HepG2 (cell line): Measurements from ENCODE around the gene ADAMTSL4. TPM values are rescaled to one million over a fixed set of nuclear protein-coding genes. Genes with fewer than 3 reads are reported as not detected.

ENCODE experiments used
- ATAC-seq: fragments of 200-7000 bp; cut with Tn5 transposase; 3 replicates; pipeline ENCODE4 v1.9.1; 2020; ENCODE audit warnings: mild to moderate bottlenecking, moderate library complexity
- BruUV-seq: library from RNA; stranded (reverse); fragments of 400-500 nt; replicated peaks from 2 replicates; lab custom pipeline; 2021; lab: Mats Ljungman, UMichigan
- CTCF ChIA-PET: fragments of 300-600 bp; formaldehyde crosslinking; extraction: SDS; loops from one replicate; lab custom pipeline; 2021; ENCODE audit warnings: low total read pairs, inconsistent platforms, low intra/inter-chr PET ratio; lab: Yijun Ruan, JAX
- POLR2A ChIA-PET: fragments of 350-600 bp; sonication (Branson Sonifier 250); formaldehyde crosslinking; loops from one replicate; lab custom pipeline; 2020; ENCODE audit warnings: antibody characterized with exemption, inconsistent platforms; lab: Yijun Ruan, JAX
- DNase-seq: peaks from one replicate; pipeline ENCODE4 v3.0.0-alpha.2; 2015; ENCODE audit warnings: low spot score
- FAIRE-seq: peaks from 3 replicates; lab custom pipeline; 2011; peaks lifted over from hg19 to GRCh38; lab: Jason Lieb, UNC
- H2AFZ ChIP-seq: one replicate; pipeline ENCODE4 v1.6.1; 2011; ENCODE audit warnings: low read length, inconsistent platforms
- H3K27ac ChIP-seq: fragments of 300-600 bp; 3 replicates; pipeline ENCODE4 v1.8.0; 2011; ENCODE audit warnings: mixed run types, mild to moderate bottlenecking, mixed read lengths, low read length, inconsistent platforms; ENCODE audit not compliant: insufficient read depth; ENCODE audit errors: extremely low read length
- H3K27me3 ChIP-seq, 2 experiments: fragments of 200-600 bp in 1 of 2; 2 replicates in 1 of 2; 3 replicates in 1 of 2; pipeline versions ENCODE4 v1.6.0 to v1.8.0; 2011; ENCODE audit warnings: low read length in 2 of 2, mild to moderate bottlenecking in 2 of 2, moderate library complexity in 2 of 2, inconsistent platforms in 1 of 2; ENCODE audit not compliant: insufficient read depth in 2 of 2, control insufficient read depth in 1 of 2
- H3K36me3 ChIP-seq, 2 experiments: fragments of 200-600 bp in 1 of 2; replicated peaks in 1 of 2; 2 replicates in 1 of 2; 3 replicates in 1 of 2; pipeline versions ENCODE4 v1.5.1 to v1.8.0; 2011; ENCODE audit warnings: low read length in 2 of 2, inconsistent platforms in 1 of 2; ENCODE audit not compliant: insufficient read depth in 2 of 2, control insufficient read depth in 1 of 2
- H3K4me1 ChIP-seq: 2 replicates; pipeline ENCODE4 v1.5.1; 2012; ENCODE audit warnings: low read length, inconsistent platforms; ENCODE audit not compliant: insufficient read depth
- H3K4me2 ChIP-seq: 2 replicates; pipeline ENCODE4 v1.6.0; 2011; ENCODE audit warnings: low read depth, low read length, inconsistent platforms
- H3K4me3 ChIP-seq, 3 experiments: fragments of 200-600 bp in 1 of 3; sonication (generic), shearing (Covaris generic) in 1 of 3; replicated peaks in 1 of 3; 2 replicates each; pipeline ENCODE4 v1.5.1; 2011 to 2016; ENCODE audit warnings: low read length in 3 of 3, inconsistent platforms in 2 of 3, low read depth in 2 of 3, mild to moderate bottlenecking in 2 of 3, control low read depth in 1 of 3, mixed read lengths in 1 of 3; ENCODE audit not compliant: insufficient read depth in 1 of 3
- H3K79me2 ChIP-seq: one replicate; pipeline ENCODE4 v1.6.1; 2011; ENCODE audit warnings: low read length, inconsistent platforms; ENCODE audit not compliant: insufficient read depth
- H3K9ac ChIP-seq: 2 replicates; pipeline ENCODE4 v1.6.0; 2011; ENCODE audit warnings: mild to moderate bottlenecking, low read depth, low read length, inconsistent platforms; ENCODE audit not compliant: insufficient read depth
- H3K9me3 ChIP-seq: 2 replicates; pipeline ENCODE4 v1.5.1; 2012; ENCODE audit warnings: mild to moderate bottlenecking, low read length
- H4K20me1 ChIP-seq: 2 replicates; pipeline ENCODE4 v1.6.0; 2011; ENCODE audit warnings: inconsistent platforms, mild to moderate bottlenecking, low read length, moderate library complexity; ENCODE audit not compliant: insufficient read depth
- TEAD3 ChIP-seq: optimal IDR thresholded peaks from 2 replicates; pipeline ENCODE3; 2016; ENCODE audit warnings: borderline replicate concordance
- WGBS: methylation state at CpG from one replicate; pipeline ENCODE4 v1.1.6; 2017; ENCODE audit warnings: low lambda C conversion rate; 5-methylcytosine and 5-hydroxymethylcytosine counted together
- in situ Hi-C: cut with HindIII; loops from 2 replicates; pipeline ENCODE4 v1.10.0; 2017; ENCODE audit warnings: low pct_unique_long_range_greater_than_20kb; ENCODE audit not compliant: extremely low pct_ligation_motif_present
- intact Hi-C: fragments of 100-400 bp; cut with micrococcal nuclease; formaldehyde crosslinking; loops from one replicate; pipeline ENCODE4 v1.10.0; 2022; ENCODE audit not compliant: unreplicated experiment
- polyA plus RNA-seq, 8 experiments: library from polyadenylated mRNA; depleted of rRNA in 3 of 8; stranded (reverse) in 7 of 8; unstranded in 1 of 8; fragments of >200 nt; fragmentation: Illumina TruSeq in 4 of 8; extraction: Trizol in 4 of 8; gene quantifications; 2 replicates each; pipeline versions ENCODE4 v1.2.1 to v1.2.3, GENCODE V29; 2011 to 2016; ENCODE audit warnings: low read depth in 4 of 8, missing spikeins in 1 of 8, mixed read lengths in 1 of 8; ENCODE audit not compliant: insufficient read depth in 1 of 8
- total RNA-seq, 5 experiments: library from RNA; depleted of rRNA; stranded (reverse); fragments of >200 nt; fragmentation: Illumina TruSeq; extraction: Trizol; gene quantifications; 2 replicates each; pipeline ENCODE4 v1.2.3, GENCODE V29; 2016; ENCODE audit warnings: low read depth in 1 of 5
- TF ChIP-seq, protein P1 (sequence below): sonication (generic); formaldehyde crosslinking; IDR thresholded peaks from 2 replicates; pipeline ENCODE4 v1.4.0; 2020; ENCODE audit warnings: missing genetic modification reagents

ADAMTSL4 gene
- total and polyA plus RNA-seq, 2 of the 13 experiments (the other 11 are each of a cell fraction or from before 2014, with no cell fraction given), result 3.9 to 16.4 TPM

GRCh38 chr1:150535511-150536287, 13.5 kb upstream of the ADAMTSL4 start:
- no peaks in the 10 kb centered on the region for H4K20me1 ChIP-seq
- DNase-seq (no peak), FAIRE-seq (no peak), ATAC-seq (no peak)
- no peaks in the 10 kb centered on the region for H3K9me3 ChIP-seq
- POLR2A ChIA-PET, result interaction anchor here (2.4 kb wide), 1 partner anchor 26 kb away, joined by 10 read pairs; no protein-coding TSS in a partner anchor
- H3K4me1 ChIP-seq, result peaks cover 84% of the 10 kb centered on the region
- no peaks in the 10 kb centered on the region for H3K79me2 ChIP-seq
- peak overlapping the region; percentile 7 for H3K27ac ChIP-seq
- TF ChIP-seq, protein P1, sequence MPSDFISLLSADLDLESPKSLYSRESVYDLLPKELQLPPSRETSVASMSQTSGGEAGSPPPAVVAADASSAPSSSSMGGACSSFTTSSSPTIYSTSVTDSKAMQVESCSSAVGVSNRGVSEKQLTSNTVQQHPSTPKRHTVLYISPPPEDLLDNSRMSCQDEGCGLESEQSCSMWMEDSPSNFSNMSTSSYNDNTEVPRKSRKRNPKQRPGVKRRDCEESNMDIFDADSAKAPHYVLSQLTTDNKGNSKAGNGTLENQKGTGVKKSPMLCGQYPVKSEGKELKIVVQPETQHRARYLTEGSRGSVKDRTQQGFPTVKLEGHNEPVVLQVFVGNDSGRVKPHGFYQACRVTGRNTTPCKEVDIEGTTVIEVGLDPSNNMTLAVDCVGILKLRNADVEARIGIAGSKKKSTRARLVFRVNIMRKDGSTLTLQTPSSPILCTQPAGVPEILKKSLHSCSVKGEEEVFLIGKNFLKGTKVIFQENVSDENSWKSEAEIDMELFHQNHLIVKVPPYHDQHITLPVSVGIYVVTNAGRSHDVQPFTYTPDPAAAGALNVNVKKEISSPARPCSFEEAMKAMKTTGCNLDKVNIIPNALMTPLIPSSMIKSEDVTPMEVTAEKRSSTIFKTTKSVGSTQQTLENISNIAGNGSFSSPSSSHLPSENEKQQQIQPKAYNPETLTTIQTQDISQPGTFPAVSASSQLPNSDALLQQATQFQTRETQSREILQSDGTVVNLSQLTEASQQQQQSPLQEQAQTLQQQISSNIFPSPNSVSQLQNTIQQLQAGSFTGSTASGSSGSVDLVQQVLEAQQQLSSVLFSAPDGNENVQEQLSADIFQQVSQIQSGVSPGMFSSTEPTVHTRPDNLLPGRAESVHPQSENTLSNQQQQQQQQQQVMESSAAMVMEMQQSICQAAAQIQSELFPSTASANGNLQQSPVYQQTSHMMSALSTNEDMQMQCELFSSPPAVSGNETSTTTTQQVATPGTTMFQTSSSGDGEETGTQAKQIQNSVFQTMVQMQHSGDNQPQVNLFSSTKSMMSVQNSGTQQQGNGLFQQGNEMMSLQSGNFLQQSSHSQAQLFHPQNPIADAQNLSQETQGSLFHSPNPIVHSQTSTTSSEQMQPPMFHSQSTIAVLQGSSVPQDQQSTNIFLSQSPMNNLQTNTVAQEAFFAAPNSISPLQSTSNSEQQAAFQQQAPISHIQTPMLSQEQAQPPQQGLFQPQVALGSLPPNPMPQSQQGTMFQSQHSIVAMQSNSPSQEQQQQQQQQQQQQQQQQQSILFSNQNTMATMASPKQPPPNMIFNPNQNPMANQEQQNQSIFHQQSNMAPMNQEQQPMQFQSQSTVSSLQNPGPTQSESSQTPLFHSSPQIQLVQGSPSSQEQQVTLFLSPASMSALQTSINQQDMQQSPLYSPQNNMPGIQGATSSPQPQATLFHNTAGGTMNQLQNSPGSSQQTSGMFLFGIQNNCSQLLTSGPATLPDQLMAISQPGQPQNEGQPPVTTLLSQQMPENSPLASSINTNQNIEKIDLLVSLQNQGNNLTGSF (CRISPR knock-in tag), result no peak
- TF ChIP-seq TEAD3, result peak; percentile 80
- WGBS, result 65% methylated on average over 12 of the region's 14 CpGs
- BruUV-seq, result no TSS peak
- intact Hi-C loops (no loop called here), in situ Hi-C loops (loop anchor here (10.0 kb wide), 1 partner anchor 281 kb away; the partner anchor contains the start of gene CA14)
- H3K4me3 ChIP-seq, result no peak overlapping the region
- CTCF ChIA-PET, result no interaction called here
- 0 out of 2 replicates have a peak overlapping the region, but pooled peaks have one; percentile 10 for H3K4me2 ChIP-seq
- H3K27me3 ChIP-seq, result no peaks in the 10 kb centered on the region; a peak in 1 of 5 replicates
- H3K36me3 ChIP-seq, result no peaks in the 10 kb centered on the region
- H3K9ac ChIP-seq, result no peak overlapping the region
- H2AFZ ChIP-seq, result no peak overlapping the region
